ENCODE measurements around the gene BCKDK.

The BCKDK gene

GRCh38 chr16:31128711-31129567, 20.8 kb downstream of the BCKDK start:
- no peak for DNase-seq (ENCODE audit: low read depth)
- TF ChIP-seq CTCF (IDR thresholded peaks at IDR 0.05; ENCODE audit: insufficient read depth, low read depth, low read length, missing control alignments) = no peak

DNA sequence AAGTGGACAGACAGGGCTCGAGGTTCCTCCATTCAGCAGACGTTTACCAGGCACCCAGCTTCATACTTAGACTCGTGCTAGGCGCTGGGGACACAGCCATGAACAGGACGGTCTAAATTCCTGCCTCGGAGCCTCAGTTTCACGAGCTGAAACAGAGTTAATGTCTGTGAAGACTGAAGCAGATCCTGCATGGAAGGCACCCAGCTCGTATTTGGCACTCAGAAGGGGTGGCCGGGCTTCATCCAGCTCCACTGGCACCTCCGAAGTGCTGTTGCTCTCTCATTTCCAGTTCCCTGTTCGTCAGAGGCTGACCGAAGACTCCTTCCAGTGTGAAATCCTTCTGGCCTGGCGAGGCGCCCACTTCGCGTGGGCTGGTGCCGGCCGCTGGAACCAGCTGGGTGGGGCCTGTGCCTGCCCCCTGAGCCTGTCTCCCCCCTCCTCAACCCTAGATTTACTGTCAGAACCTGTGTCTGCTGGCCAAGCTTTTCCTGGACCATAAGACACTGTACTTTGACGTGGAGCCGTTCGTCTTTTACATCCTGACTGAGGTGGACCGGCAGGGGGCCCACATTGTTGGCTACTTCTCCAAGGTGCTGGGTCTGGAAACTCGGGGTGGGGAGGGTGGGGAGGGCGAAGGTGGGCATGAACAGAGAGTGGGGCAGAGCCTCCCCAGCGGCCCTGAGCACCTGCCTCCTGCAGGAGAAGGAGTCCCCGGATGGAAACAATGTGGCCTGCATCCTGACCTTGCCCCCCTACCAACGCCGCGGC, 21.6 kb downstream of the BCKDK start:
- no peak for DNase-seq (ENCODE audit: low read depth)
- TF ChIP-seq CTCF (IDR thresholded peaks at IDR 0.05; ENCODE audit: insufficient read depth, low read depth, low read length, missing control alignments) = no peak
- H3K4me3 ChIP-seq (ENCODE audit: low read depth, low read length) = no peak overlapping the region

More at GRCh38 chr16:31128711-31129567, 20.8 kb downstream of the BCKDK start:
- no peak overlapping the region for H3K4me3 ChIP-seq (ENCODE audit: low read depth, low read length)

- no peak for TF ChIP-seq CTCF (IDR thresholded peaks at IDR 0.05; ENCODE audit: insufficient read depth, low read depth, low read length, missing control alignments)
- no peak overlapping the region for H3K4me3 ChIP-seq (ENCODE audit: low read depth, low read length)
- DNase-seq (ENCODE audit: low read depth) = no peak
Observed at GRCh38 chr16:31130336-31130891, 22.2 kb downstream of the BCKDK start.

GRCh38 chr16:31130899-31131298, 22.7 kb downstream of the BCKDK start:
- no peak for TF ChIP-seq CTCF (IDR thresholded peaks at IDR 0.05; ENCODE audit: insufficient read depth, low read depth, low read length, missing control alignments)
- no peak for DNase-seq (ENCODE audit: low read depth)
- H3K4me3 ChIP-seq (ENCODE audit: low read depth, low read length) = no peak overlapping the region

- TF ChIP-seq CTCF (IDR thresholded peaks at IDR 0.05; ENCODE audit: insufficient read depth, low read depth, low read length, missing control alignments) = no peak
- no peak for DNase-seq (ENCODE audit: low read depth)
- no peak overlapping the region for H3K4me3 ChIP-seq (ENCODE audit: low read depth, low read length)
Observed at GRCh38 chr16:31131416-31131815, 23.2 kb downstream of the BCKDK start.

- no peak for DNase-seq (ENCODE audit: low read depth)
- TF ChIP-seq CTCF (IDR thresholded peaks at IDR 0.05; ENCODE audit: insufficient read depth, low read depth, low read length, missing control alignments) = no peak
- no peak overlapping the region for H3K4me3 ChIP-seq (ENCODE audit: low read depth, low read length)
Observed at GRCh38 chr16:31131841-31132271, 23.7 kb downstream of the BCKDK start.

All from GM12865 (cell line).